DOHH2 (cell line): ENCODE results near the gene SLC1A2.

Experiments
- CTCF ChIP-seq: fragments of 200-600 bp; sonication (generic); IDR thresholded peaks from one replicate; pipeline ENCODE4 v1.5.1; 2014; ENCODE audit warnings: antibody characterized with exemption, mild to moderate bottlenecking, low read depth, low read length; ENCODE audit not compliant: poor library complexity, severe bottlenecking
- EZH2phosphoT487 ChIP-seq: fragments of 200-600 bp; sonication (generic); IDR thresholded peaks from 2 replicates; pipeline ENCODE4 v1.6.1; 2017; ENCODE audit warnings: borderline replicate concordance, mild to moderate bottlenecking, antibody characterized with exemption, low read length, moderate library complexity, mixed read lengths

GRCh38 chr11:35459489-35459888 is 40.1 kb upstream of the SLC1A2 start:
- no peak for TF ChIP-seq CTCF
- no peak for TF ChIP-seq EZH2phosphoT487
